ENCODE measurements around the gene MYCL. TPM values are rescaled to one million over a fixed set of nuclear protein-coding genes. Genes with fewer than 3 reads are reported as not detected.
A peak's percentile ranks its signal among the peaks of the same experiment; 100 is the strongest.

MYCL gene
- total RNA-seq, 1 donor: 0.81 TPM

- TF ChIP-seq CTCF (IDR thresholded peaks at IDR 0.05; ENCODE audit: insufficient read depth, low read length): no peak
- DNase-seq (ENCODE audit: low read depth): no peak
- H3K4me3 ChIP-seq (ENCODE audit: low read depth, low read length): no peak overlapping the region
Observed at GRCh38 chr1:39905172-39905571, 3.5 kb upstream of the MYCL start.

GRCh38 chr1:39902460-39902807 lies 717 bp upstream of the MYCL start:
- peak overlapping the region; percentile 68 for H3K4me3 ChIP-seq (ENCODE audit: low read depth, low read length)
- TF ChIP-seq CTCF (IDR thresholded peaks at IDR 0.05; ENCODE audit: insufficient read depth, low read length): no peak
- no peak for DNase-seq (ENCODE audit: low read depth)

GRCh38 chr1:39901464-39901713 lies 328 bp downstream of the MYCL start:
- no peak for DNase-seq (ENCODE audit: low read depth)
- no peak for TF ChIP-seq CTCF (IDR thresholded peaks at IDR 0.05; ENCODE audit: insufficient read depth, low read length)
- peak overlapping the region; percentile 68 for H3K4me3 ChIP-seq (ENCODE audit: low read depth, low read length)

- H3K4me3 ChIP-seq (ENCODE audit: low read depth, low read length): peak overlapping the region; percentile 68
- no peak for TF ChIP-seq CTCF (IDR thresholded peaks at IDR 0.05; ENCODE audit: insufficient read depth, low read length)
- no peak for DNase-seq (ENCODE audit: low read depth)
Observed at GRCh38 chr1:39900662-39901463, 854 bp downstream of the MYCL start.

- DNase-seq (ENCODE audit: low read depth): no peak
- no peak for TF ChIP-seq CTCF (IDR thresholded peaks at IDR 0.05; ENCODE audit: insufficient read depth, low read length)
- no peak overlapping the region for H3K4me3 ChIP-seq (ENCODE audit: low read depth, low read length)
Observed at GRCh38 chr1:39899611-39900538, 1.8 kb downstream of the MYCL start.

GRCh38 chr1:39898648-39899603 lies 2.8 kb downstream of the MYCL start:
- TF ChIP-seq CTCF (IDR thresholded peaks at IDR 0.05; ENCODE audit: insufficient read depth, low read length): no peak
- no peak overlapping the region for H3K4me3 ChIP-seq (ENCODE audit: low read depth, low read length)
- DNase-seq (ENCODE audit: low read depth): peak; percentile 70
